ENCODE measurements around the gene CCDC175.

- TF ChIP-seq CTCF (IDR thresholded peaks at IDR 0.05; ENCODE audit: low read depth, low read length, missing input control), result no peak
- TF ChIP-seq GABPA (IDR thresholded peaks at IDR 0.05 in 1 of 2, conservative IDR thresholded peaks at IDR 0.05 in 1 of 2), result no peak
- no peak for TF ChIP-seq SP1 (IDR thresholded peaks at IDR 0.05)
- TF ChIP-seq YY1 (IDR thresholded peaks at IDR 0.05), result no peak
- no peak for TF ChIP-seq MAX (IDR thresholded peaks at IDR 0.05)
- no peak for TF ChIP-seq FOXA1 (IDR thresholded peaks at IDR 0.05)
- TF ChIP-seq TAF1 (conservative IDR thresholded peaks at IDR 0.05), result no peak
- TF ChIP-seq HNF4G (IDR thresholded peaks at IDR 0.05), result no peak
- TF ChIP-seq ZBTB33 (IDR thresholded peaks at IDR 0.05), result no peak
- no peak for TF ChIP-seq ATF3 (IDR thresholded peaks at IDR 0.05)
- no peak for TF ChIP-seq RAD21 (IDR thresholded peaks at IDR 0.05)
- TF ChIP-seq RXRA (IDR thresholded peaks at IDR 0.05), result no peak
Observed at GRCh38 chr14:59570122-59570521, 6.5 kb downstream of the CCDC175 start.
